Stimulated activated effector memory CD8-positive, alpha-beta T cell treated with anti-CD3 and anti-CD28 coated beads, Interleukin-12 subunit alpha, Interleukin-12 subunit beta, amount 100 ng/mL, for 72 hours (primary cell): ENCODE data around the gene AGAP1.

ENCODE experiments used
- ATAC-seq: fragments of 150-1000 bp; cut with Tn5 transposase; 2 replicates; pipeline ENCODE4 v1.10.0; 2021
- DNase-seq, 2 donors: peaks; one replicate each; pipeline ENCODE4 v3.0.0; 2021 to 2022; ENCODE audit warnings: low spot score in 2 of 2
- H3K27ac Mint-ChIP-seq: one replicate; pipeline ENCODE4 v1.8.0; 2022; ENCODE audit warnings: mild to moderate bottlenecking, mixed read lengths
- H3K36me3 Mint-ChIP-seq: one replicate; pipeline ENCODE4 v1.8.0; 2022; ENCODE audit warnings: mild to moderate bottlenecking, mixed read lengths
- H3K4me1 Mint-ChIP-seq: one replicate; pipeline ENCODE4 v1.8.0; 2022; ENCODE audit warnings: mixed read lengths
- H3K4me3 Mint-ChIP-seq: one replicate; pipeline ENCODE4 v1.8.0; 2022; ENCODE audit warnings: mild to moderate bottlenecking, mixed read lengths
- H3K9me3 Mint-ChIP-seq: one replicate; pipeline ENCODE4 v1.8.0; 2022; ENCODE audit warnings: mixed read lengths

The AGAP1 gene

GRCh38 chr2:236063994-236064393 lies 570.2 kb downstream of the AGAP1 start:
- H3K4me1 Mint-ChIP-seq = no peaks in the 10 kb centered on the region
- no peaks in the 10 kb centered on the region for H3K36me3 Mint-ChIP-seq
- no peak for DNase-seq
- H3K9me3 Mint-ChIP-seq = no peaks in the 10 kb centered on the region
- no peak overlapping the region for H3K27ac Mint-ChIP-seq
- ATAC-seq = no peak
- no peak overlapping the region for H3K4me3 Mint-ChIP-seq

GRCh38 chr2:236065314-236066160 lies 571.7 kb downstream of the AGAP1 start:
- Mint-ChIP-seq H3K4me3 (no peak overlapping the region), H3K36me3 (no peaks in the 10 kb centered on the region), H3K27ac (no peak overlapping the region), H3K4me1 (no peaks in the 10 kb centered on the region), H3K9me3 (no peaks in the 10 kb centered on the region)
- ATAC-seq (no peak), DNase-seq (no peak)

- H3K4me3 Mint-ChIP-seq = no peak overlapping the region
- H3K27ac Mint-ChIP-seq = no peak overlapping the region
- H3K4me1 Mint-ChIP-seq = no peaks in the 10 kb centered on the region
- peak; percentile 28 for ATAC-seq
- DNase-seq = no peak
- no peaks in the 10 kb centered on the region for H3K9me3 Mint-ChIP-seq
- H3K36me3 Mint-ChIP-seq = no peaks in the 10 kb centered on the region
Observed at GRCh38 chr2:236070236-236070635, 576.4 kb downstream of the AGAP1 start.

GRCh38 chr2:236073246-236073645 lies 579.4 kb downstream of the AGAP1 start:
- Mint-ChIP-seq H3K4me3 (no peak overlapping the region), H3K4me1 (no peaks in the 10 kb centered on the region), H3K36me3 (no peaks in the 10 kb centered on the region), H3K27ac (no peak overlapping the region), H3K9me3 (no peaks in the 10 kb centered on the region)
- ATAC-seq = no peak
- DNase-seq = no peak

- no peaks in the 10 kb centered on the region for H3K4me1 Mint-ChIP-seq
- H3K27ac Mint-ChIP-seq = no peak overlapping the region
- no peaks in the 10 kb centered on the region for H3K9me3 Mint-ChIP-seq
- no peaks in the 10 kb centered on the region for H3K36me3 Mint-ChIP-seq
- no peak for DNase-seq
- H3K4me3 Mint-ChIP-seq = no peak overlapping the region
- ATAC-seq = no peak
Observed at GRCh38 chr2:236073867-236074655, 580.2 kb downstream of the AGAP1 start.

GRCh38 chr2:236075802-236076201 lies 582.0 kb downstream of the AGAP1 start:
- no peak for DNase-seq
- H3K9me3 Mint-ChIP-seq = no peaks in the 10 kb centered on the region

GRCh38 chr2:236078297-236079255 lies 584.7 kb downstream of the AGAP1 start:
- DNase-seq = no peak

More at GRCh38 chr2:236075802-236076201, 582.0 kb downstream of the AGAP1 start:
- no peaks in the 10 kb centered on the region for H3K36me3 Mint-ChIP-seq
- no peak overlapping the region for H3K4me3 Mint-ChIP-seq
- no peaks in the 10 kb centered on the region for H3K4me1 Mint-ChIP-seq
- no peak for ATAC-seq
- H3K27ac Mint-ChIP-seq = no peak overlapping the region

GRCh38 chr2:236080412-236080811 lies 586.6 kb downstream of the AGAP1 start:
- DNase-seq = no peak
- no peak for ATAC-seq
- Mint-ChIP-seq H3K27ac (no peak overlapping the region), H3K4me1 (no peaks in the 10 kb centered on the region), H3K36me3 (no peaks in the 10 kb centered on the region), H3K9me3 (no peaks in the 10 kb centered on the region), H3K4me3 (no peak overlapping the region)

More at GRCh38 chr2:236078297-236079255, 584.7 kb downstream of the AGAP1 start:
- Mint-ChIP-seq H3K4me3 (no peak overlapping the region), H3K4me1 (no peaks in the 10 kb centered on the region), H3K9me3 (no peaks in the 10 kb centered on the region), H3K27ac (no peak overlapping the region), H3K36me3 (no peaks in the 10 kb centered on the region)
- no peak for ATAC-seq

GRCh38 chr2:236081171-236081570 lies 587.3 kb downstream of the AGAP1 start:
- DNase-seq (no peak), ATAC-seq (no peak)
- Mint-ChIP-seq H3K4me3 (no peak overlapping the region), H3K27ac (no peak overlapping the region), H3K9me3 (no peaks in the 10 kb centered on the region), H3K4me1 (no peaks in the 10 kb centered on the region), H3K36me3 (no peaks in the 10 kb centered on the region)

- DNase-seq (no peak), ATAC-seq (no peak)
- Mint-ChIP-seq H3K4me1 (no peaks in the 10 kb centered on the region), H3K9me3 (no peaks in the 10 kb centered on the region), H3K4me3 (no peak overlapping the region), H3K36me3 (no peaks in the 10 kb centered on the region), H3K27ac (no peak overlapping the region)
Observed at GRCh38 chr2:236082061-236082460, 588.2 kb downstream of the AGAP1 start.

GRCh38 chr2:236083934-236084333 lies 590.1 kb downstream of the AGAP1 start:
- Mint-ChIP-seq H3K4me3 (no peak overlapping the region), H3K4me1 (no peaks in the 10 kb centered on the region), H3K27ac (no peak overlapping the region), H3K36me3 (no peaks in the 10 kb centered on the region), H3K9me3 (no peaks in the 10 kb centered on the region)
- DNase-seq (no peak), ATAC-seq (no peak)

- H3K36me3 Mint-ChIP-seq = no peaks in the 10 kb centered on the region
- no peak overlapping the region for H3K27ac Mint-ChIP-seq
- no peak overlapping the region for H3K4me3 Mint-ChIP-seq
- DNase-seq (no peak), ATAC-seq (no peak)
- no peaks in the 10 kb centered on the region for H3K4me1 Mint-ChIP-seq
- H3K9me3 Mint-ChIP-seq = no peaks in the 10 kb centered on the region
Observed at GRCh38 chr2:236085211-236085610, 591.4 kb downstream of the AGAP1 start.

GRCh38 chr2:236085647-236086046 lies 591.8 kb downstream of the AGAP1 start:
- no peak for DNase-seq
- H3K27ac Mint-ChIP-seq = no peak overlapping the region
- H3K4me1 Mint-ChIP-seq = no peaks in the 10 kb centered on the region
- no peak for ATAC-seq
- no peak overlapping the region for H3K4me3 Mint-ChIP-seq
- no peaks in the 10 kb centered on the region for H3K36me3 Mint-ChIP-seq
- no peaks in the 10 kb centered on the region for H3K9me3 Mint-ChIP-seq

GRCh38 chr2:236086403-236086970 lies 592.6 kb downstream of the AGAP1 start:
- H3K4me1 Mint-ChIP-seq = no peaks in the 10 kb centered on the region
- ATAC-seq = no peak
- DNase-seq = no peak
- H3K27ac Mint-ChIP-seq = no peak overlapping the region
- no peaks in the 10 kb centered on the region for H3K9me3 Mint-ChIP-seq
- no peak overlapping the region for H3K4me3 Mint-ChIP-seq
- H3K36me3 Mint-ChIP-seq = no peaks in the 10 kb centered on the region
